Ramos (cell line): ENCODE data around the gene GPR39.

Experiments
- in situ Hi-C: fragments of 300-500 bp; cut with MboI; formaldehyde crosslinking; loops from one replicate; pipeline ENCODE4 v1.14.3; 2022; ENCODE audit warnings: low sequenced_read_pairs; ENCODE audit not compliant: unreplicated experiment

GPR39 gene

GRCh38 chr2:132659331-132659730, 242.7 kb downstream of the GPR39 start:
- in situ Hi-C loops: no loop called here

GRCh38 chr2:132662732-132663131, 246.1 kb downstream of the GPR39 start:
- in situ Hi-C loops: no loop called here

- in situ Hi-C loops: no loop called here
Measured at GRCh38 chr2:132664096-132664495, 247.5 kb downstream of the GPR39 start.

- in situ Hi-C loops: no loop called here
Measured at GRCh38 chr2:132665401-132666140, 249.0 kb downstream of the GPR39 start.

- in situ Hi-C loops: no loop called here
Measured at GRCh38 chr2:132667706-132668105, 251.1 kb downstream of the GPR39 start.

GRCh38 chr2:132668189-132668823, 251.7 kb downstream of the GPR39 start:
- in situ Hi-C loops: no loop called here

GRCh38 chr2:132668987-132669907, 252.6 kb downstream of the GPR39 start:
- in situ Hi-C loops: no loop called here

GRCh38 chr2:132669908-132670495, 253.4 kb downstream of the GPR39 start, which contains the start of gene LYPD1:
LYPD1 (minus strand) TSS chr2:132670205; CDS start chr2:132669932, 273 bp downstream.
- in situ Hi-C loops: no loop called here

- in situ Hi-C loops: no loop called here
Measured at GRCh38 chr2:132670496-132671150, 254.0 kb downstream of the GPR39 start.

- in situ Hi-C loops: no loop called here
Measured at GRCh38 chr2:132671151-132671835, 254.7 kb downstream of the GPR39 start.

GRCh38 chr2:132676999-132677398, 260.4 kb downstream of the GPR39 start:
- in situ Hi-C loops: no loop called here

- in situ Hi-C loops: no loop called here
Measured at GRCh38 chr2:132677661-132678060, 261.1 kb downstream of the GPR39 start.

GRCh38 chr2:132678483-132678882, 261.9 kb downstream of the GPR39 start:
- in situ Hi-C loops: no loop called here

- in situ Hi-C loops: no loop called here
Measured at GRCh38 chr2:132680544-132680943, 263.9 kb downstream of the GPR39 start.

- in situ Hi-C loops: no loop called here
Measured at GRCh38 chr2:132681766-132682165, 265.2 kb downstream of the GPR39 start.

- in situ Hi-C loops: no loop called here
Measured at GRCh38 chr2:132690664-132691303, 274.2 kb downstream of the GPR39 start.

- in situ Hi-C loops: no loop called here
Measured at GRCh38 chr2:132691556-132691955, 275.0 kb downstream of the GPR39 start.

GRCh38 chr2:132692816-132693215, 276.2 kb downstream of the GPR39 start:
- in situ Hi-C loops: no loop called here
